K562 (cell line): ENCODE results near the gene ANKRD11. TPM values are rescaled to one million over a fixed set of nuclear protein-coding genes. Genes with fewer than 3 reads are reported as not detected.

Experiments used
- ATAC-seq: fragments of 200-7000 bp; cut with Tn5 transposase; 3 replicates; pipeline ENCODE4 v1.9.1; 2020; ENCODE audit warnings: moderate library complexity
- BruUV-seq: library from RNA; stranded (reverse); fragments of 400-500 nt; replicated peaks from 2 replicates; lab custom pipeline; 2021; lab: Mats Ljungman, UMichigan
- CTCF ChIA-PET: fragments of 300-600 bp; formaldehyde crosslinking; extraction: SDS; loops from one replicate; lab custom pipeline; 2021; ENCODE audit warnings: low intra/inter-chr PET ratio; lab: Yijun Ruan, JAX
- POLR2A ChIA-PET: fragments of 300-600, 350-650 bp; sonication (Branson Sonifier 250); formaldehyde crosslinking; extraction: SDS; loops from one replicate; lab custom pipeline; 2021; ENCODE audit warnings: antibody characterized with exemption, inconsistent platforms; lab: Yijun Ruan, JAX
- DNase-seq, 4 experiments: peaks; one replicate each; pipeline versions ENCODE4 v3.0.0 to v3.0.0-alpha.2; 2011 to 2018; ENCODE audit warnings: low spot score in 3 of 4, mixed read lengths in 3 of 4; ENCODE audit errors: extremely low read depth in 1 of 4
- FAIRE-seq: peaks from 2 replicates; lab custom pipeline; 2011; peaks lifted over from hg19 to GRCh38; lab: Jason Lieb, UNC
- H2AFZ ChIP-seq: 2 replicates; pipeline ENCODE4 v1.6.0; 2011; ENCODE audit warnings: low read depth, low read length, control low read depth, inconsistent platforms
- H3K27ac ChIP-seq: fragments of 200-600 bp; 3 replicates; pipeline ENCODE4 v1.8.0; 2011; ENCODE audit warnings: low read depth, mild to moderate bottlenecking, control low read depth, inconsistent platforms, low read length, moderate library complexity, mixed read lengths; ENCODE audit errors: extremely low read depth
- H3K27me3 ChIP-seq, 2 experiments: fragments of 300-600 bp in 1 of 2; 2 replicates in 1 of 2; 3 replicates in 1 of 2; pipeline versions ENCODE4 v1.6.0 to v1.8.0; 2011; ENCODE audit warnings: inconsistent platforms in 2 of 2, low read length in 2 of 2, mild to moderate bottlenecking in 1 of 2, mixed read lengths in 1 of 2, moderate library complexity in 1 of 2; ENCODE audit not compliant: control insufficient read depth in 2 of 2, insufficient read depth in 2 of 2
- H3K36me3 ChIP-seq: fragments of 300-600 bp; 3 replicates; pipeline ENCODE4 v1.8.0; 2011; ENCODE audit warnings: mild to moderate bottlenecking, low read length, inconsistent platforms; ENCODE audit not compliant: control insufficient read depth, insufficient read depth
- H3K4me1 ChIP-seq, 2 experiments: fragments of 200-600 bp in 1 of 2; replicated peaks in 1 of 2; 2 replicates in 1 of 2; 3 replicates in 1 of 2; pipeline versions ENCODE4 v1.5.1 to v1.8.0; 2011; ENCODE audit warnings: inconsistent platforms in 2 of 2, low read length in 2 of 2, mild to moderate bottlenecking in 1 of 2, mixed read lengths in 1 of 2, moderate library complexity in 1 of 2; ENCODE audit not compliant: control insufficient read depth in 2 of 2, insufficient read depth in 2 of 2
- H3K4me2 ChIP-seq: 2 replicates; pipeline ENCODE4 v1.6.1; 2011; ENCODE audit warnings: low read length, control low read depth, inconsistent platforms, mixed read lengths; ENCODE audit not compliant: insufficient read depth
- H3K4me3 ChIP-seq: fragments of 200-600 bp; sonication (generic), shearing (Covaris generic); 2 replicates; pipeline ENCODE4 v1.5.1; 2016; ENCODE audit warnings: control low read depth, inconsistent platforms
- H3K79me2 ChIP-seq: fragments of 200-600 bp; 3 replicates; pipeline ENCODE4 v1.8.0; 2011; ENCODE audit warnings: low read length, inconsistent platforms; ENCODE audit not compliant: control insufficient read depth, insufficient read depth
- H3K9ac ChIP-seq, 2 experiments: 2 replicates each; pipeline versions ENCODE4 v1.6.0 to v1.6.1; 2011; ENCODE audit warnings: low read depth in 2 of 2, low read length in 2 of 2, control low read depth in 1 of 2, inconsistent platforms in 1 of 2, mild to moderate bottlenecking in 1 of 2, mixed read lengths in 1 of 2; ENCODE audit not compliant: insufficient read depth in 1 of 2
- H3K9me1 ChIP-seq: one replicate; pipeline ENCODE4 v1.6.0; 2011; ENCODE audit warnings: inconsistent platforms, mild to moderate bottlenecking, low read length, moderate library complexity; ENCODE audit not compliant: control insufficient read depth, insufficient read depth
- H3K9me3 ChIP-seq: replicated peaks from 2 replicates; pipeline ENCODE4 v1.5.1; 2011; ENCODE audit warnings: low read depth, low read length, inconsistent platforms; ENCODE audit not compliant: control insufficient read depth, insufficient read depth
- H4K20me1 ChIP-seq: replicated peaks from 2 replicates; pipeline ENCODE4 v1.6.1; 2011; ENCODE audit warnings: low read length, inconsistent platforms, mixed read lengths; ENCODE audit not compliant: control insufficient read depth, insufficient read depth
- COPS2 ChIP-seq: fragments of 450-650 bp; conservative IDR thresholded peaks from 2 replicates; pipeline ENCODE4 v1.6.1; 2016; ENCODE audit warnings: mild to moderate bottlenecking, moderate library complexity
- EP300 ChIP-seq: IDR thresholded peaks from 2 replicates; pipeline ENCODE4 v1.6.1; 2012; ENCODE audit warnings: low read length, improper control_type of control experiment
- HES1 ChIP-seq: fragments of 450-650 bp; IDR thresholded peaks from 2 replicates; pipeline ENCODE4 v1.6.1; 2016; ENCODE audit warnings: low read depth, mild to moderate bottlenecking, moderate library complexity
- MCM5 ChIP-seq: fragments of 450-650 bp; IDR thresholded peaks from 2 replicates; pipeline ENCODE4 v1.6.1; 2016; ENCODE audit warnings: low read depth
- NR4A1 ChIP-seq, 2 experiments: fragments of 250-450 bp in 1 of 2; fragments of 450-650 bp in 1 of 2; sonication (Bioruptor Pico) in 1 of 2; IDR thresholded peaks; 2 replicates each; pipeline versions ENCODE4 v1.4.0 to v1.6.1; 2016 to 2020; ENCODE audit warnings: mild to moderate bottlenecking in 2 of 2, missing compliant biosample characterization in 1 of 2, missing genetic modification characterization in 1 of 2, moderate library complexity in 1 of 2
- SRSF9 ChIP-seq: fragments of 200-400 bp; formaldehyde crosslinking; IDR thresholded peaks from 2 replicates; pipeline ENCODE4 v1.6.1; 2017; ENCODE audit warnings: low read depth, low read length, borderline replicate concordance
- TCF15 ChIP-seq: fragments of 250-450 bp; sonication (Bioruptor Pico); IDR thresholded peaks from 2 replicates; pipeline ENCODE4 v1.8.0; 2022; ENCODE audit warnings: moderate library complexity, mild to moderate bottlenecking, inconsistent platforms
- ZKSCAN1 ChIP-seq: fragments of 150-350 bp; IDR thresholded peaks from 2 replicates; pipeline ENCODE4 v1.6.1; 2016; ENCODE audit warnings: low read depth, low read length
- ZKSCAN3 ChIP-seq: fragments of 250-450 bp; sonication (Bioruptor Pico); IDR thresholded peaks from 2 replicates; pipeline ENCODE4 v1.4.0; 2020
- ZNF146 ChIP-seq: IDR thresholded peaks from one replicate; pipeline ENCODE4 v1.6.1; 2018; ENCODE audit warnings: missing compliant biosample characterization; ENCODE audit not compliant: unreplicated experiment
- ZNF24 ChIP-seq: fragments of 450-650 bp; IDR thresholded peaks from 2 replicates; pipeline ENCODE4 v1.6.1; 2016
- ZNF253 ChIP-seq: fragments of 250-450 bp; sonication (Bioruptor Pico); conservative IDR thresholded peaks from 2 replicates; pipeline ENCODE4 v1.6.1; 2021; ENCODE audit warnings: mild to moderate bottlenecking
- WGBS: fragments of 100-300 bp; shearing (Covaris generic); methylation state at CpG from one replicate; pipeline ENCODE4 v1.1.6; 2016; ENCODE audit warnings: low coverage, mixed read lengths; ENCODE audit not compliant: insufficient coverage; ENCODE audit errors: missing lambda C conversion rate; 5-methylcytosine and 5-hydroxymethylcytosine counted together
- in situ Hi-C: fragments of 300-500 bp; cut with MboI; formaldehyde crosslinking; loops from 4 replicates; pipeline ENCODE4 v1.15.0; 2018; ENCODE audit warnings: inconsistent platforms, mixed read lengths
- intact Hi-C: fragments of 100-400 bp; cut with micrococcal nuclease; formaldehyde crosslinking; loops from 2 replicates; pipeline ENCODE4 v1.14.2; 2022
- polyA plus RNA-seq, 8 experiments: library from polyadenylated mRNA; depleted of rRNA in 4 of 8; stranded (reverse) in 5 of 8; unstranded in 3 of 8; fragments of >200 nt; fragmentation: Nextera tagmentation in 2 of 8; fragmentation: Illumina TruSeq in 1 of 8; extraction: Ambion mirVana in 2 of 8; extraction: Trizol in 1 of 8; gene quantifications; 2 replicates each; pipeline versions ENCODE4 v1.2.1 to v1.2.3, GENCODE V29; 2011 to 2014; ENCODE audit warnings: inconsistent platforms in 1 of 8, missing spikeins in 1 of 8
- total RNA-seq, 7 experiments: library from RNA; depleted of rRNA in 6 of 7; stranded (reverse); fragments of >200 nt in 6 of 7; fragmentation: Illumina TruSeq in 2 of 7; extraction: Trizol in 2 of 7; gene quantifications; 2 replicates each; pipeline versions ENCODE4 v1.2.1 to v1.2.3, GENCODE V29; 2011 to 2021; ENCODE audit warnings: low replicate concordance in 1 of 7
- TF ChIP-seq, protein P1 (sequence below): fragments of 250-450 bp; sonication (Bioruptor Pico); IDR thresholded peaks from 2 replicates; pipeline ENCODE4 v1.5.1; 2021; ENCODE audit warnings: mild to moderate bottlenecking

Gene ANKRD11
- total and polyA plus RNA-seq, 9 of the 15 experiments (the other 6 are each of a cell fraction or from before 2014, with no cell fraction given) = 4.7 to 126 (median 31.7) TPM

- Histone ChIP-seq H3K4me3 (no peak overlapping the region), H3K27me3 (no peaks in the 10 kb centered on the region), H3K9ac (no peak overlapping the region), H3K9me3 (no peaks in the 10 kb centered on the region), H4K20me1 (peaks cover 46% of the 10 kb centered on the region), H3K36me3 (peaks cover 50% of the 10 kb centered on the region; the same call in 2 of the 3 replicates), H3K79me2 (peaks cover 88% of the 10 kb centered on the region), H3K4me1 (peaks cover 0 to 17% of the 10 kb centered on the region in 2 experiments; a peak in 1 of 5 replicates), H3K9me1 (no peaks in the 10 kb centered on the region), H2AFZ (no peak overlapping the region), H3K27ac (no peak overlapping the region), H3K4me2 (no peak overlapping the region)
- CTCF ChIA-PET = no interaction called here
- FAIRE-seq = no peak
- POLR2A ChIA-PET = interaction anchor here (0.6 to 0.8 kb wide), 2 partner anchors 32 to 43 kb away, joined by 4 to 5 read pairs; no protein-coding TSS in a partner anchor
- TF ChIP-seq MCM5 (no peak), ZNF24 (no peak), COPS2 (no peak), HES1 (no peak), ZKSCAN3 (no peak), ZKSCAN1 (no peak), NR4A1 (CRISPR knock-in tag; IDR thresholded peaks at IDR 0.05) (no peak), NR4A1 (tag; IDR thresholded peaks at IDR 0.05) (no peak), SRSF9 (no peak), TCF15 (no peak), ZNF146 (CRISPR knock-in tag) (no peak), EP300 (no peak), ZNF253 (CRISPR knock-in tag) (no peak)
- TF ChIP-seq, protein P1, sequence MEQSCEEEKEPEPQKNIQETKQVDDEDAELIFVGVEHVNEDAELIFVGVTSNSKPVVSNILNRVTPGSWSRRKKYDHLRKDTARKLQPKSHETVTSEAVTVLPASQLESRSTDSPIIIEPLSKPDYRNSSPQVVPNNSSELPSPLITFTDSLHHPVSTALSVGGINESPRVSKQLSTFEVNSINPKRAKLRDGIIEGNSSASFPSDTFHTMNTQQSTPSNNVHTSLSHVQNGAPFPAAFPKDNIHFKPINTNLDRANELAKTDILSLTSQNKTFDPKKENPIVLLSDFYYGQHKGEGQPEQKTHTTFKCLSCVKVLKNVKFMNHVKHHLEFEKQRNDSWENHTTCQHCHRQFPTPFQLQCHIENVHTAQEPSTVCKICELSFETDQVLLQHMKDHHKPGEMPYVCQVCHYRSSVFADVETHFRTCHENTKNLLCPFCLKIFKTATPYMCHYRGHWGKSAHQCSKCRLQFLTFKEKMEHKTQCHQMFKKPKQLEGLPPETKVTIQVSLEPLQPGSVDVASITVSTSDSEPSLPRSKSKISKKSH = no peak
- intact Hi-C loops (no loop called here), in situ Hi-C loops (no loop called here)
- DNase-seq = no peak
- ATAC-seq = no peak
- no TSS peak for BruUV-seq
- WGBS = 71% methylated on average over 13 of the region's 13 CpGs
Observed at GRCh38 chr16:89396156-89396555, 94.2 kb downstream of the ANKRD11 start.
